ENCODE results near the gene CCDC85B.

- TF ChIP-seq CTCF (IDR thresholded peaks at IDR 0.05; ENCODE audit: low read length) (no peak), EZH2 (IDR thresholded peaks at IDR 0.05; ENCODE audit: borderline replicate concordance, low read length) (no peak)
Observed at GRCh38 chr11:65920372-65920802, 29.9 kb downstream of the CCDC85B start.
